ENCODE results near the gene NEB. TPM values are rescaled to one million over a fixed set of nuclear protein-coding genes. Genes with fewer than 3 reads are reported as not detected.
"Not testable (repeated sequence)": the region's sequence is repeated elsewhere in the genome, so short reads cannot be mapped to it uniquely, and the experiment has no call there.

NEB gene
- total and polyA plus RNA-seq, 7 donors, result 796 to 7,790 (median 2,020) TPM

- H3K27ac ChIP-seq, result peak overlapping the region; percentile 71
- H3K9me3 ChIP-seq; H3K27me3 ChIP-seq (ENCODE audit: insufficient read depth in 3 of 3, low read length in 2 of 3); intact Hi-C loops (cut with DNase I); H3K4me1 ChIP-seq; H3K4me3 ChIP-seq; H3K36me3 ChIP-seq (ENCODE audit: insufficient read depth in 1 of 2, low read depth in 1 of 2); DNase-seq: not testable (repeated sequence)
- 71 to 85% (median 74%) methylated on average over 4 of the region's 4 CpGs for WGBS, 3 donors
- peak; percentile 18 to 28 (median 25) for ATAC-seq
Observed at GRCh38 chr2:151591908-151592255, 142.4 kb downstream of the NEB start.

GRCh38 chr2:151591250-151591907 is 142.9 kb downstream of the NEB start:
- 25 to 33% (median 28%) methylated on average over 4 of the region's 5 CpGs for WGBS, 3 donors

GRCh38 chr2:151581300-151581699 is 153.0 kb downstream of the NEB start:
- H3K4me3 ChIP-seq; DNase-seq; ATAC-seq; H3K27ac ChIP-seq; H3K9me3 ChIP-seq; intact Hi-C loops (cut with DNase I); H3K4me1 ChIP-seq; H3K27me3 ChIP-seq (ENCODE audit: insufficient read depth in 3 of 3, low read length in 2 of 3): not testable (repeated sequence)
- 78 to 81% (median 79%) methylated on average over 1 of the region's 5 CpGs for WGBS, 3 donors
- H3K36me3 ChIP-seq (ENCODE audit: insufficient read depth in 1 of 2, low read depth in 1 of 2), result peaks cover 0 to 24% of the 10 kb centered on the region in 2 donors

More at GRCh38 chr2:151591250-151591907, 142.9 kb downstream of the NEB start:
- peak overlapping the region; percentile 71 for H3K27ac ChIP-seq
- intact Hi-C loops (cut with DNase I); H3K4me1 ChIP-seq; H3K4me3 ChIP-seq; H3K36me3 ChIP-seq (ENCODE audit: insufficient read depth in 1 of 2, low read depth in 1 of 2); H3K9me3 ChIP-seq; H3K27me3 ChIP-seq (ENCODE audit: insufficient read depth in 3 of 3, low read length in 2 of 3): not testable (repeated sequence)
- peak; percentile 73 to 84 (median 80) for ATAC-seq
- DNase-seq, result peak; percentile 16 to 74

GRCh38 chr2:151580697-151581096 is 153.6 kb downstream of the NEB start:
- intact Hi-C loops (cut with DNase I), result not testable (repeated sequence)

GRCh38 chr2:151577116-151577515 is 157.2 kb downstream of the NEB start:
- Histone ChIP-seq H3K9me3 (no peaks in the 10 kb centered on the region), H3K27ac (peak overlapping the region; percentile 67), H3K36me3 (ENCODE audit: insufficient read depth in 1 of 2, low read depth in 1 of 2) (peaks cover 2 to 66% of the 10 kb centered on the region in 2 donors), H3K4me1 (no peaks in the 10 kb centered on the region), H3K4me3 (no peak overlapping the region), H3K27me3 (ENCODE audit: insufficient read depth in 3 of 3, low read length in 2 of 3) (no peaks in the 10 kb centered on the region)
- DNase-seq, result no peak
- WGBS, 3 donors, result 65 to 73% (median 68%) methylated on average over 5 of the region's 5 CpGs
- ATAC-seq, result peak; percentile 40 to 64 (median 50)
- intact Hi-C loops (cut with DNase I), result no loop called here
- no peak for TF ChIP-seq CTCF (IDR thresholded peaks at IDR 0.05)

More at GRCh38 chr2:151580697-151581096, 153.6 kb downstream of the NEB start:
- not testable (repeated sequence) for H3K27me3 ChIP-seq (ENCODE audit: insufficient read depth in 3 of 3, low read length in 2 of 3); H3K9me3 ChIP-seq; H3K27ac ChIP-seq; H3K4me3 ChIP-seq; DNase-seq; H3K4me1 ChIP-seq
- no CpG with 5 or more reads among the region's 4 CpGs for WGBS, 3 donors
- ATAC-seq, result peak; percentile 68 to 84 (median 78)
- peaks cover 2 to 30% of the 10 kb centered on the region in 2 donors for H3K36me3 ChIP-seq (ENCODE audit: insufficient read depth in 1 of 2, low read depth in 1 of 2)

GRCh38 chr2:151576080-151576479 is 158.2 kb downstream of the NEB start:
- no peaks in the 10 kb centered on the region for H3K27me3 ChIP-seq (ENCODE audit: insufficient read depth in 3 of 3, low read length in 2 of 3)
- ATAC-seq (no peak), DNase-seq (no peak)
- no peaks in the 10 kb centered on the region for H3K9me3 ChIP-seq
- 80 to 88% (median 81%) methylated on average over 4 of the region's 4 CpGs for WGBS, 3 donors
- no peak overlapping the region for H3K4me3 ChIP-seq
- no peaks in the 10 kb centered on the region for H3K4me1 ChIP-seq
- peak overlapping the region; percentile 2 for H3K27ac ChIP-seq
- intact Hi-C loops (cut with DNase I), result no loop called here
- H3K36me3 ChIP-seq (ENCODE audit: insufficient read depth in 1 of 2, low read depth in 1 of 2), result peaks cover 2 to 76% of the 10 kb centered on the region in 2 donors
- TF ChIP-seq CTCF (IDR thresholded peaks at IDR 0.05), result no peak

All from psoas muscle (tissue), 8 donors.